K562 (cell line): Measurements from ENCODE around the gene ANKRD13C.

Source experiments
- CBFA2T2 ChIP-seq: fragments of 450-650 bp; conservative IDR thresholded peaks from 2 replicates; pipeline ENCODE4 v1.6.1; 2017; ENCODE audit warnings: mild to moderate bottlenecking
- CTCF ChIP-seq, 3 experiments: IDR thresholded peaks in 2 of 3; conservative IDR thresholded peaks in 1 of 3; 2 replicates each; pipeline ENCODE4 v1.5.1; 2011 to 2012; ENCODE audit warnings: low read length in 3 of 3, mild to moderate bottlenecking in 3 of 3, control low read depth in 2 of 3, improper control_type of control experiment in 1 of 3, inconsistent platforms in 1 of 3, low read depth in 1 of 3, mixed read lengths in 1 of 3, moderate library complexity in 1 of 3; ENCODE audit not compliant: insufficient read depth in 2 of 3
- DACH1 ChIP-seq: fragments of 450-650 bp; IDR thresholded peaks from 2 replicates; pipeline ENCODE4 v1.6.1; 2018; ENCODE audit not compliant: partially characterized antibody
- ELF4 ChIP-seq: fragments of 450-650 bp; formaldehyde crosslinking; IDR thresholded peaks from 2 replicates; pipeline ENCODE4 v1.4.0; 2022; ENCODE audit warnings: missing genetic modification characterization
- MYC ChIP-seq, 2 experiments: fragments of 250-450 bp in 1 of 2; sonication (Bioruptor Pico) in 1 of 2; IDR thresholded peaks; 2 replicates each; pipeline versions ENCODE4 v1.5.1 to v1.6.1; 2012 to 2021; ENCODE audit warnings: low read depth in 2 of 2, borderline replicate concordance in 1 of 2, improper control_type of control experiment in 1 of 2, low read length in 1 of 2, mild to moderate bottlenecking in 1 of 2, moderate library complexity in 1 of 2
- NRF1 ChIP-seq, 2 experiments: fragments of 450-650 bp; IDR thresholded peaks in 1 of 2; conservative IDR thresholded peaks in 1 of 2; 2 replicates each; pipeline ENCODE4 v1.6.1; 2014; ENCODE audit warnings: mild to moderate bottlenecking in 2 of 2
- PRDM10 ChIP-seq: fragments of 450-650 bp; IDR thresholded peaks from 2 replicates; pipeline ENCODE4 v1.6.1; 2018; ENCODE audit not compliant: partially characterized antibody
- RAD21 ChIP-seq, 2 experiments: fragments of 250-450 bp in 1 of 2; fragments of 450-650 bp in 1 of 2; sonication (Bioruptor Pico) in 1 of 2; formaldehyde crosslinking in 1 of 2; IDR thresholded peaks in 1 of 2; conservative IDR thresholded peaks in 1 of 2; 2 replicates each; pipeline versions ENCODE4 v1.4.0 to v1.8.0; 2020 to 2022; ENCODE audit warnings: mild to moderate bottlenecking in 2 of 2, moderate library complexity in 1 of 2
- SMC3 ChIP-seq: conservative IDR thresholded peaks from 2 replicates; pipeline ENCODE4 v1.6.1; 2011; ENCODE audit warnings: low read depth, low read length, improper control_type of control experiment; ENCODE audit not compliant: insufficient read depth
- SRF ChIP-seq, 2 experiments: fragments of 250-450, 450-650 bp in 1 of 2; sonication (Bioruptor Pico) in 1 of 2; sonication (generic) in 1 of 2; formaldehyde crosslinking; IDR thresholded peaks; 2 replicates each; pipeline versions ENCODE4 v1.5.0 to v1.5.1; 2020 to 2022; ENCODE audit warnings: mild to moderate bottlenecking in 1 of 2, missing genetic modification reagents in 1 of 2
- ZNF239 ChIP-seq: fragments of 250-450 bp; sonication (Bioruptor Pico); IDR thresholded peaks from 2 replicates; pipeline ENCODE4 v1.4.0; 2020; ENCODE audit warnings: mild to moderate bottlenecking
- ZNF253 ChIP-seq: fragments of 250-450 bp; sonication (Bioruptor Pico); conservative IDR thresholded peaks from 2 replicates; pipeline ENCODE4 v1.6.1; 2021; ENCODE audit warnings: mild to moderate bottlenecking
- ZNF263 ChIP-seq: sonication (generic); formaldehyde crosslinking; IDR thresholded peaks from 2 replicates; pipeline ENCODE4 v1.8.0; 2022; ENCODE audit warnings: mild to moderate bottlenecking, missing genetic modification reagents, borderline replicate concordance
- TF ChIP-seq, protein P1 (sequence below): sonication (generic); formaldehyde crosslinking; IDR thresholded peaks from 2 replicates; pipeline ENCODE4 v1.8.0; 2022; ENCODE audit warnings: mild to moderate bottlenecking, missing genetic modification reagents, borderline replicate concordance

GRCh38 chr1:70256664-70257063 is 97.9 kb downstream of the ANKRD13C start:
- TF ChIP-seq ZNF263 (CRISPR knock-in tag) (no peak), CBFA2T2 (no peak), NRF1 (conservative IDR thresholded peaks at IDR 0.05 in 1 of 2, IDR thresholded peaks at IDR 0.05 in 1 of 2) (no peak), CTCF (IDR thresholded peaks at IDR 0.05 in 2 of 3, conservative IDR thresholded peaks at IDR 0.05 in 1 of 3; ENCODE audit: insufficient read depth in 2 of 3, low read depth in 1 of 3, low read length in 3 of 3) (no peak), MYC (IDR thresholded peaks at IDR 0.05; ENCODE audit: low read depth, low read length) (no peak), MYC (CRISPR knock-in tag; IDR thresholded peaks at IDR 0.05; ENCODE audit: borderline replicate concordance, low read depth) (no peak), PRDM10 (no peak), RAD21 (CRISPR knock-in tag; conservative IDR thresholded peaks at IDR 0.05 in 1 of 2, IDR thresholded peaks at IDR 0.05 in 1 of 2) (no peak), SMC3 (no peak), ZNF253 (CRISPR knock-in tag) (no peak), SRF (CRISPR knock-in tag; IDR thresholded peaks at IDR 0.05) (no peak), ZNF239 (CRISPR knock-in tag) (no peak), ELF4 (no peak), DACH1 (no peak)
- TF ChIP-seq, protein P1, sequence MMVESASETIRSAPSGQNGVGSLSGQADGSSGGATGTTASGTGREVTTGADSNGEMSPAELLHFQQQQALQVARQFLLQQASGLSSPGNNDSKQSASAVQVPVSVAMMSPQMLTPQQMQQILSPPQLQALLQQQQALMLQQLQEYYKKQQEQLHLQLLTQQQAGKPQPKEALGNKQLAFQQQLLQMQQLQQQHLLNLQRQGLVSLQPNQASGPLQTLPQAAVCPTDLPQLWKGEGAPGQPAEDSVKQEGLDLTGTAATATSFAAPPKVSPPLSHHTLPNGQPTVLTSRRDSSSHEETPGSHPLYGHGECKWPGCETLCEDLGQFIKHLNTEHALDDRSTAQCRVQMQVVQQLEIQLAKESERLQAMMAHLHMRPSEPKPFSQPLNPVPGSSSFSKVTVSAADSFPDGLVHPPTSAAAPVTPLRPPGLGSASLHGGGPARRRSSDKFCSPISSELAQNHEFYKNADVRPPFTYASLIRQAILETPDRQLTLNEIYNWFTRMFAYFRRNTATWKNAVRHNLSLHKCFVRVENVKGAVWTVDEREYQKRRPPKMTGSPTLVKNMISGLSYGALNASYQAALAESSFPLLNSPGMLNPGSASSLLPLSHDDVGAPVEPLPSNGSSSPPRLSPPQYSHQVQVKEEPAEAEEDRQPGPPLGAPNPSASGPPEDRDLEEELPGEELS (CRISPR knock-in tag) = no peak
